ENCODE results near the gene SEC61B. TPM values are rescaled to one million over a fixed set of nuclear protein-coding genes. Genes with fewer than 3 reads are reported as not detected.

The SEC61B gene
- total RNA-seq, 1 donor from 2014 or later, result 129 TPM

- no peak for TF ChIP-seq CTCF (conservative IDR thresholded peaks at IDR 0.05)
- H3K4me3 Mint-ChIP-seq, result no peak overlapping the region
- H3K36me3 Mint-ChIP-seq (ENCODE audit: low read depth), result no peaks in the 10 kb centered on the region
- no peaks in the 10 kb centered on the region for H3K4me1 Mint-ChIP-seq
- no peak overlapping the region for H3K27ac Mint-ChIP-seq (ENCODE audit: unreplicated experiment)
- no peaks in the 10 kb centered on the region for H3K27me3 Mint-ChIP-seq (ENCODE audit: low read depth)
- no peaks in the 10 kb centered on the region for H3K9me3 Mint-ChIP-seq
- DNase-seq (ENCODE audit: low read depth, low spot score), result no peak
Measured at GRCh38 chr9:99251157-99251556, 29.1 kb downstream of the SEC61B start.

- DNase-seq (ENCODE audit: low read depth, low spot score), result no peak
- Mint-ChIP-seq H3K27ac (ENCODE audit: unreplicated experiment) (no peak overlapping the region), H3K4me1 (no peaks in the 10 kb centered on the region), H3K36me3 (ENCODE audit: low read depth) (no peaks in the 10 kb centered on the region), H3K9me3 (no peaks in the 10 kb centered on the region), H3K4me3 (no peak overlapping the region), H3K27me3 (ENCODE audit: low read depth) (no peaks in the 10 kb centered on the region)
- no peak for TF ChIP-seq CTCF (conservative IDR thresholded peaks at IDR 0.05)
Measured at GRCh38 chr9:99253134-99253533, 31.1 kb downstream of the SEC61B start.

GRCh38 chr9:99253772-99254431 is 31.8 kb downstream of the SEC61B start:
- H3K4me3 Mint-ChIP-seq, result no peak overlapping the region
- no peaks in the 10 kb centered on the region for H3K4me1 Mint-ChIP-seq

GRCh38 chr9:99255651-99256050 is 33.6 kb downstream of the SEC61B start:
- H3K4me3 Mint-ChIP-seq, result no peak overlapping the region
- H3K4me1 Mint-ChIP-seq, result peaks cover 4% of the 10 kb centered on the region
- TF ChIP-seq CTCF (conservative IDR thresholded peaks at IDR 0.05), result no peak
- H3K9me3 Mint-ChIP-seq, result no peaks in the 10 kb centered on the region
- no peak for DNase-seq (ENCODE audit: low read depth, low spot score)
- no peaks in the 10 kb centered on the region for H3K36me3 Mint-ChIP-seq (ENCODE audit: low read depth)
- no peaks in the 10 kb centered on the region for H3K27me3 Mint-ChIP-seq (ENCODE audit: low read depth)
- no peak overlapping the region for H3K27ac Mint-ChIP-seq (ENCODE audit: unreplicated experiment)

More at GRCh38 chr9:99253772-99254431, 31.8 kb downstream of the SEC61B start:
- no peaks in the 10 kb centered on the region for H3K27me3 Mint-ChIP-seq (ENCODE audit: low read depth)
- H3K9me3 Mint-ChIP-seq, result no peaks in the 10 kb centered on the region
- peak overlapping the region; percentile 6 for H3K27ac Mint-ChIP-seq (ENCODE audit: unreplicated experiment)
- H3K36me3 Mint-ChIP-seq (ENCODE audit: low read depth), result no peaks in the 10 kb centered on the region
- TF ChIP-seq CTCF (conservative IDR thresholded peaks at IDR 0.05), result no peak
- DNase-seq (ENCODE audit: low read depth, low spot score), result no peak

- TF ChIP-seq CTCF (conservative IDR thresholded peaks at IDR 0.05), result no peak
- Mint-ChIP-seq H3K27me3 (ENCODE audit: low read depth) (no peaks in the 10 kb centered on the region), H3K27ac (ENCODE audit: unreplicated experiment) (peak overlapping the region; percentile 78), H3K9me3 (no peaks in the 10 kb centered on the region), H3K36me3 (ENCODE audit: low read depth) (no peaks in the 10 kb centered on the region), H3K4me3 (no peak overlapping the region), H3K4me1 (peaks cover 4% of the 10 kb centered on the region)
- DNase-seq (ENCODE audit: low read depth, low spot score), result no peak
Measured at GRCh38 chr9:99257723-99258389, 35.8 kb downstream of the SEC61B start.
